CD4-positive, CD25-positive, alpha-beta regulatory T cell (primary cell): ENCODE measurements around the gene TMEM87B. TPM values are rescaled to one million over a fixed set of nuclear protein-coding genes. Genes with fewer than 3 reads are reported as not detected.

Experiments
- ATAC-seq, 2 donors: fragments of 150-1000 bp; cut with Tn5 transposase; one replicate each; pipeline ENCODE4 v1.10.0; 2021; ENCODE audit warnings: low read depth in 2 of 2, moderate number of reproducible peaks in 2 of 2, moderate library complexity in 1 of 2
- DNase-seq, 3 donors: peaks; one replicate each; pipeline versions ENCODE4 v3.0.0 to v3.0.0-alpha.2; 2012 to 2022; ENCODE audit warnings: mixed read lengths in 1 of 3
- H3K27ac ChIP-seq: one replicate; pipeline ENCODE4 v1.7.0; 2013; ENCODE audit warnings: mild to moderate bottlenecking, low read length; ENCODE audit not compliant: insufficient read depth, poor library complexity, severe bottlenecking
- H3K27me3 ChIP-seq: one replicate; pipeline ENCODE4 v1.7.0; 2013; ENCODE audit warnings: low read length; ENCODE audit not compliant: control insufficient read depth, insufficient read depth
- H3K36me3 ChIP-seq: one replicate; pipeline ENCODE4 v1.7.0; 2013; ENCODE audit warnings: mild to moderate bottlenecking, low read length, moderate library complexity; ENCODE audit not compliant: control insufficient read depth, insufficient read depth
- H3K4me1 ChIP-seq: 2 replicates; pipeline ENCODE4 v1.7.0; 2013; ENCODE audit warnings: mild to moderate bottlenecking, low read length; ENCODE audit not compliant: insufficient read depth, control insufficient read depth, poor library complexity, severe bottlenecking
- H3K4me3 ChIP-seq: one replicate; pipeline ENCODE4 v1.7.0; 2013; ENCODE audit warnings: low read depth, mild to moderate bottlenecking, low read length, moderate library complexity
- H3K9me3 ChIP-seq, 2 experiments: 1 replicate in 1 of 2; 2 replicates in 1 of 2; pipeline ENCODE4 v1.7.0; 2013; ENCODE audit warnings: low read length in 2 of 2, mild to moderate bottlenecking in 1 of 2, moderate library complexity in 1 of 2; ENCODE audit not compliant: control insufficient read depth in 2 of 2
- H3K27ac Mint-ChIP-seq, 3 donors: one replicate each; pipeline ENCODE4 v1.8.0; 2020 to 2022; ENCODE audit warnings: mild to moderate bottlenecking in 3 of 3, mixed read lengths in 3 of 3, moderate library complexity in 2 of 3
- H3K27me3 Mint-ChIP-seq: one replicate; pipeline ENCODE4 v1.8.0; 2022; ENCODE audit warnings: mild to moderate bottlenecking, mixed read lengths
- H3K36me3 Mint-ChIP-seq: one replicate; pipeline ENCODE4 v1.8.0; 2020; ENCODE audit warnings: mixed read lengths
- H3K4me1 Mint-ChIP-seq, 4 donors: one replicate each; pipeline ENCODE4 v1.8.0; 2020 to 2022; ENCODE audit warnings: mixed read lengths in 4 of 4, mild to moderate bottlenecking in 1 of 4
- H3K4me3 Mint-ChIP-seq, 4 donors: one replicate each; pipeline ENCODE4 v1.8.0; 2020 to 2022; ENCODE audit warnings: mild to moderate bottlenecking in 4 of 4, mixed read lengths in 4 of 4, moderate library complexity in 3 of 4
- H3K9me3 Mint-ChIP-seq, 7 donors: one replicate each; pipeline ENCODE4 v1.8.0; 2020 to 2022; ENCODE audit warnings: mixed read lengths in 7 of 7, mild to moderate bottlenecking in 3 of 7, moderate library complexity in 2 of 7
- polyA plus RNA-seq, 4 donors: library from polyadenylated mRNA; unstranded; fragments of 300-500 nt; fragmentation: Illumina TruSeq; gene quantifications; one replicate each; pipeline ENCODE4 v1.2.3, GENCODE V29; 2021
- total RNA-seq: library from RNA; stranded (reverse); gene quantifications from one replicate; pipeline ENCODE4 v1.2.3, GENCODE V29; 2022

The TMEM87B gene
- total and polyA plus RNA-seq, 5 donors from 2014 or later, result 9.1 to 24.6 (median 12.2) TPM

DNA sequence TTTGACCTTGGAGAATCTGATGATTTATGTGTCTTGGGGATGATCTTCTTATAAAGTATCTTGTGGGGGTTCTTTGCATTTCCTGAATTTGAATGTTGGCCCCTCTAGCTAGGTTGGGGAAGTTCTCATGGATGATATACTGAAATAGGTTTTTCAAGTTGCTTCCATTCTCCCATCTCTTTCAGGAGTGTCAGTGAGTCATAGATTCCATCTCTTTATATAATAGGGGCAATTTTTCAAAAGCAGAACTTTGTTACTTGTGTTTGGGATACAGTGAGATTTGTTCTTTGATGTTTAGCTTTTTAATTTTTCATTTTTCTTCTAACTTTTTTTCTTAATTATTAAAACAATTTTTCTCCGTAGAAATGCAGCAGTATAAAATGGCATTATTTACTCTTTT lies 19.4 kb downstream of the TMEM87B start:
- no peaks in the 10 kb centered on the region for H3K27me3 Mint-ChIP-seq
- Histone ChIP-seq H3K36me3 (peaks cover 60% of the 10 kb centered on the region), H3K9me3 (no peaks in the 10 kb centered on the region), H3K4me1 (no peaks in the 10 kb centered on the region), H3K27ac (no peak overlapping the region), H3K4me3 (no peak overlapping the region), H3K27me3 (no peaks in the 10 kb centered on the region)
- ATAC-seq (no peak), DNase-seq (no peak)
- H3K27ac Mint-ChIP-seq, result peak overlapping the region in 1 of 3 donors; percentile 18
- H3K4me3 Mint-ChIP-seq, result peak overlapping the region in 1 of 4 donors; percentile 47
- peaks cover 37 to 60% (median 54%) of the 10 kb centered on the region in 4 donors for H3K4me1 Mint-ChIP-seq
- peaks cover 0 to 5% (median 3%) of the 10 kb centered on the region in 7 donors for H3K9me3 Mint-ChIP-seq
- H3K36me3 Mint-ChIP-seq, result peaks cover 70% of the 10 kb centered on the region

DNA sequence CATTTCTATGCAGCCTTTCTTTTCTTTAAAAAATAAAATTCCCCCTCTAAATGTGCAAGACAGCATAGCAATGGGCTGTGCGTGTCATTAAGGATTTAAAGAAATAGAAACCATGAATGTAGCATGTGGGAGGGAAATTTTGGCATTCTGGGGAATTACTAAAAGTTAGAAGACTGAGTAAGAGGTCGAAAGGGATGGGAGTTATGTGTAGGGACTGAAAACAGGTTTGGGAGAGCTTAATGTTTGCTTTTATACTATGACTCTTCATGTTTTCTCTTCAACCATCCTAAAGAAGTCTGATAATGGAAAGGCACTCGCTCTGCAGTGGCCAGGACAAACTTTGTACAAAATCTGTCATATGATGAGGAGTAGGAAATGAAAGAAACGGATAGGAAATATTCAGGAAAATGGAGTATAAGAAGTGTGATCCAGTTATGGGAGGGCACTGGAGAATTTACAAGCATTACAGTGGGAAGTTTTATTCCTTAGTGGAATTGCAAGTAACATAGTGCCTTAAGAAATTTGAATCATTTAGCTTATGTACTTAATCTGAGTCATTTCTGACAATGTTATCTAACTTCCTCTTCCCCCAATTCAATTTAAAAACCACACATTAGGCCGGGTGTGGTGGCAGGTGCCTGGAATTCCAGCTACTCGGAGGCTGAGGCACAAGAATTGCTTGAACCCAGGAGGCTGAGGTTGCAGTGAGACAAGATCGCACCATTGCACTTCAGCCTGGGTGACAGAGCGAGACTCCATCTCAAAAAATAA lies 20.6 kb downstream of the TMEM87B start:
- H3K27me3 ChIP-seq, result no peaks in the 10 kb centered on the region
- no peaks in the 10 kb centered on the region for H3K4me1 ChIP-seq
- no peak overlapping the region for H3K4me3 ChIP-seq
- H3K9me3 Mint-ChIP-seq, result peaks cover 0 to 5% (median 3%) of the 10 kb centered on the region in 7 donors
- H3K4me3 Mint-ChIP-seq, result peak overlapping the region in 1 of 4 donors; percentile 68
- no peaks in the 10 kb centered on the region for H3K27me3 Mint-ChIP-seq
- ATAC-seq (no peak), DNase-seq (no peak)
- H3K36me3 Mint-ChIP-seq, result peaks cover 62% of the 10 kb centered on the region
- peaks cover 60% of the 10 kb centered on the region for H3K36me3 ChIP-seq
- no peaks in the 10 kb centered on the region for H3K9me3 ChIP-seq
- H3K4me1 Mint-ChIP-seq, result peaks cover 38 to 52% (median 47%) of the 10 kb centered on the region in 4 donors
- H3K27ac Mint-ChIP-seq, result peak overlapping the region in 2 of 3 donors; percentile 12 to 80
- no peak overlapping the region for H3K27ac ChIP-seq

DNA sequence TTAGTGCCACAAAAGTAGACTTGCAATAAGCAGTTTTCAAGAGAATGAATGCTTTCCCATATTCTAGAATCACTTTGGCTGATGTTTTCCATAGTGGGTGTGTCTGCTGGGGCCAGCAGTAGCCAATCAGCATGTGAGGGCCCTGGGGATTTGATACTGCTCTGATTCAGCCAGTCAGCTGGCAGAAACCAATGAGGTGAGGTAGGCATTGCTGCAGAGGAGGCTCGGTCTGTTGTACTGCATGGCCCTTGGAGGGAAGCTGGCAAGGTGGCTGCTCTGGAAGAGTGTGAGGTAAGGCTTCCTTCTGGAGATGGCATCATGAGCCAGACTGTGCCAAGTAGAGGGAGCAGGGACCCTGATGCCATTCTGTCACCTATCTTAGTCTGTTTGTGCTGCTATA lies 22.7 kb downstream of the TMEM87B start:
- Histone ChIP-seq H3K27ac (no peak overlapping the region), H3K4me3 (no peak overlapping the region), H3K9me3 (no peaks in the 10 kb centered on the region), H3K4me1 (no peaks in the 10 kb centered on the region), H3K27me3 (no peaks in the 10 kb centered on the region), H3K36me3 (peaks cover 74% of the 10 kb centered on the region)
- Mint-ChIP-seq H3K4me1 (peaks cover 29 to 34% (median 33%) of the 10 kb centered on the region in 4 donors), H3K36me3 (peaks cover 67% of the 10 kb centered on the region), H3K4me3 (no peak overlapping the region), H3K27ac (peak overlapping the region in 1 of 3 donors; percentile 52), H3K27me3 (no peaks in the 10 kb centered on the region), H3K9me3 (peaks cover 0 to 5% (median 3%) of the 10 kb centered on the region in 7 donors)
- DNase-seq, result no peak
- no peak for ATAC-seq

DNA sequence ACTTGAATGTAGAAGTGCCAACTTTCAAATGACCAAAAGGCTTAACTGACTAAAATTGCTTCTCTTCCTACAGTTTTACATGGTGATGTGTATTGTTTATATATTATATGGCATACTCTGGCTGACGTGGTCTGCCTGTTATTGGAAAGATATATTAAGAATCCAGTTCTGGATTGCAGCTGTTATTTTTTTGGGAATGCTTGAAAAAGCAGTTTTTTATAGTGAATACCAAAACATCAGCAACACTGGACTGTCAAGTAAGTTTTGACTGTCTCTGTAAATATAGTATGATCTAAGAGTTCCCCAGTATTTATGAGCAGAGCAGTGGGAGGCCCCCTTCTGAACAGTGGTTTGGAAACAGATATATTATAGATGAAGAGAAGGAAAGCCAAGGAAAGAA lies 26.2 kb downstream of the TMEM87B start:
- Mint-ChIP-seq H3K27ac (no peak overlapping the region), H3K9me3 (peaks cover 0 to 1% (median 0%) of the 10 kb centered on the region in 7 donors), H3K36me3 (peaks cover 62% of the 10 kb centered on the region), H3K4me3 (no peak overlapping the region), H3K4me1 (peaks cover 8 to 14% (median 12%) of the 10 kb centered on the region in 4 donors), H3K27me3 (no peaks in the 10 kb centered on the region)
- Histone ChIP-seq H3K27me3 (no peaks in the 10 kb centered on the region), H3K27ac (no peak overlapping the region), H3K4me1 (no peaks in the 10 kb centered on the region), H3K36me3 (peaks cover 78% of the 10 kb centered on the region), H3K4me3 (no peak overlapping the region), H3K9me3 (no peaks in the 10 kb centered on the region)
- DNase-seq, result no peak
- ATAC-seq, result no peak

DNA sequence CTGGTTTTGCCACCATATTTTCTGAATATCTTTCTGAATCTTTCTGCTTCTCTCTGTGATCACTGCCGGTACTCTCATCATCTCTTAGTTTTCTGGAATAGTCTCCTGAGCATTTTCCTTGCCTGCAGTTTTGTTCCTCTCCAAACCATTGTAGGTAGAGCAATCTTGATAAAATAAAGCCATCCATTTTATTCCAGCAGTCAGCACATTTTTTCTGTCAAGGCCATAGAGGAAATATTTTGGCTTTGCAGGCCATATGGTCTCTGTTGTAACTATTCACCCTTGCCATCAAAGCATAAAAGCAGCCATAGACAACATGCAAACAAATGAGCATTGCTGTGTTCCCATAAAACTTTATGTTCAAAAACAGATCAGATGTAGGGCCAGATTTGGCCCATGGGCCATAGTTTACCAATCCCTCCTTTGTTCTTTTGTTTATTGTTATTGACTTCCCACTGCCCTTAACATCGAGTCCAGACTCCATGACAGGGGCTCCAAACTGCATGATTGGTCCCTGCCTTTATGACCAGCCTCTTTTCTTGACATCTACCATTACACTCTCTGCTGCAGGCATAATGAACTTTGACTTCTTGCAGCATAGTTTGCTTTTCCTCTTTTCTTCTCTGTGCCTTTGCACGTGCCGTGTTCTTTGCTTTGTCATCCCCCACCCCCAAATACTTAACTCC lies 29.8 kb downstream of the TMEM87B start:
- Mint-ChIP-seq H3K4me3 (no peak overlapping the region), H3K27me3 (no peaks in the 10 kb centered on the region), H3K27ac (peak overlapping the region in 1 of 3 donors; percentile 66), H3K9me3 (peaks cover 0 to 1% (median 0%) of the 10 kb centered on the region in 7 donors), H3K36me3 (peaks cover 72% of the 10 kb centered on the region), H3K4me1 (peaks cover 1 to 15% (median 9%) of the 10 kb centered on the region in 4 donors)
- Histone ChIP-seq H3K27me3 (no peaks in the 10 kb centered on the region), H3K9me3 (no peaks in the 10 kb centered on the region), H3K4me3 (no peak overlapping the region), H3K36me3 (peaks cover 89% of the 10 kb centered on the region), H3K27ac (no peak overlapping the region), H3K4me1 (no peaks in the 10 kb centered on the region)
- DNase-seq, result no peak
- no peak for ATAC-seq

DNA sequence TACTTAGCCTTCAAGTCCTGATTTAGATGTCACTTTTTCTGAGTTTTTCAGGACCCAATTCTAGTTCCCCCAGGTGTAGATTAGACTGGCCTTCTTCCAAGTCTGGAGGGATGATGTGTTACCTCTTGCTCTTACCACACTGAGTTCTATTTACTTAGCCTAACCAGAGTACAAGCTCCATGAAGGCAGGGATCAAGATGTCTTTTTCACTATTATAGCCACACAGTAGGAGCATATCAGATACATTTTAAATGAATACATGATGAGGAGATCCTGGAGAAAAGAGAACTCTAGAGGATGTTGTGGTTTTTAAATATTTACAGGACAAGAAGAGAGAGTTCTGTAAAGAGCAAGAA lies 30.3 kb downstream of the TMEM87B start:
- no peak overlapping the region for H3K27ac ChIP-seq
- Mint-ChIP-seq H3K36me3 (peaks cover 77% of the 10 kb centered on the region), H3K9me3 (peaks cover 0 to 1% (median 0%) of the 10 kb centered on the region in 7 donors)

DNA sequence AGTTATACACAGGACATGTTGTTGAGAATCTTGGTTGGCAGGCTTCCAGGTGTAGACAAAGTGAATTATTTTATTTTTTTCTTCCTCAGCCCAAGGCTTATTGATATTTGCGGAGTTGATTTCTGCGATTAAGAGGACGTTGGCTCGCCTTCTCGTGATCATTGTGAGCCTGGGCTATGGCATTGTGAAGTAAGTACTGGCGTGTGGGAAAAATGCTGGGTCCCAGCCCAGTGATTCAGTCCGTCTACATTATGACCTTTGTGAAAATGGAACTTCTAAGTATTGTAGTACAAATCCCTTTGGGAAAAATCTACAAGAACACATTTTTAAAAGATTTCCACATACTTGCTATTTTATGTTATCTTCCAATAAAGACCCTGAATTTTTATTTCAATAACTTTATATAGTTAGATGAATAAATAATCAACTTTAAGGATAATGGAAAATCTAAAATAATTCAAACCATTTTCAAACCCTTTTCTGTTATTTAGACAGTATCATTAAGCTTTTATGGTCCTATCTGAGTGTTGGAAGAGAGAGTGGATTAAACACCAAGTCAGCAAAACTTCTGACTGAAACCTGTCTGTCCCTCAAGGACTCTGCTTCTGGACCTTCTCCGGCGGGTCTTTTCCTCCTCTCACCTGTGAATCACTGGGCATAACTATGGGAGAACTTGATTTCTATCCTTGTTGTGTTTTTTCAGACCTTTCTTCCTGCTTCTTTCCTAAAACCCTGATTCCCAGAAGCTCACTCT lies 31.0 kb downstream of the TMEM87B start:
- Histone ChIP-seq H3K27ac (no peak overlapping the region), H3K4me3 (no peak overlapping the region), H3K4me1 (no peaks in the 10 kb centered on the region), H3K36me3 (peaks cover 94% of the 10 kb centered on the region), H3K9me3 (no peaks in the 10 kb centered on the region), H3K27me3 (no peaks in the 10 kb centered on the region)
- H3K27me3 Mint-ChIP-seq, result no peaks in the 10 kb centered on the region
- peaks cover 75% of the 10 kb centered on the region for H3K36me3 Mint-ChIP-seq
- no peak for ATAC-seq
- H3K27ac Mint-ChIP-seq, result no peak overlapping the region
- H3K9me3 Mint-ChIP-seq, result peaks cover 0 to 1% (median 0%) of the 10 kb centered on the region in 7 donors
- no peak for DNase-seq
- H3K4me3 Mint-ChIP-seq, result no peak overlapping the region
- peaks cover 4 to 10% (median 8%) of the 10 kb centered on the region in 4 donors for H3K4me1 Mint-ChIP-seq

More for the DNA sequence above, 30.3 kb downstream of the TMEM87B start:
- DNase-seq (no peak), ATAC-seq (no peak)
- H3K27me3 ChIP-seq, result no peaks in the 10 kb centered on the region
- H3K4me3 ChIP-seq, result no peak overlapping the region
- Mint-ChIP-seq H3K27ac (peak overlapping the region in 1 of 3 donors; percentile 66), H3K4me1 (peaks cover 4 to 17% (median 9%) of the 10 kb centered on the region in 4 donors), H3K4me3 (no peak overlapping the region), H3K27me3 (no peaks in the 10 kb centered on the region)
- H3K4me1 ChIP-seq, result no peaks in the 10 kb centered on the region
- H3K36me3 ChIP-seq, result peaks cover 94% of the 10 kb centered on the region
- no peaks in the 10 kb centered on the region for H3K9me3 ChIP-seq
